GM12878 (cell line): ENCODE data around the gene NECAB2.

ENCODE experiments used
- ATF2 ChIP-seq: IDR thresholded peaks from 2 replicates; pipeline ENCODE4 v1.6.1; 2012; ENCODE audit warnings: low read length, inconsistent platforms
- CEBPB ChIP-seq, 2 experiments: fragments of 150-350 bp in 1 of 2; IDR thresholded peaks; 2 replicates each; pipeline ENCODE4 v1.6.1; 2012 to 2014; ENCODE audit warnings: low read depth in 2 of 2, low read length in 2 of 2, borderline replicate concordance in 1 of 2, inconsistent platforms in 1 of 2
- CTCF ChIP-seq, 3 experiments: IDR thresholded peaks in 2 of 3; conservative IDR thresholded peaks in 1 of 3; 2 replicates each; pipeline ENCODE4 v1.5.1; 2011; ENCODE audit warnings: low read depth in 3 of 3, low read length in 3 of 3, mild to moderate bottlenecking in 3 of 3, control low read depth in 2 of 3, moderate library complexity in 2 of 3, inconsistent platforms in 1 of 3, mixed read lengths in 1 of 3; ENCODE audit not compliant: control insufficient read depth in 2 of 3, insufficient read depth in 1 of 3; ENCODE audit errors: extremely low read depth in 1 of 3
- JUND ChIP-seq: IDR thresholded peaks from 2 replicates; pipeline ENCODE4 v1.6.1; 2012; ENCODE audit warnings: low read depth, mild to moderate bottlenecking, low read length, improper control_type of control experiment, moderate library complexity
- MAX ChIP-seq: IDR thresholded peaks from 2 replicates; pipeline ENCODE4 v1.6.1; 2012; ENCODE audit warnings: low read depth, low read length, improper control_type of control experiment
- NRF1 ChIP-seq: conservative IDR thresholded peaks from 2 replicates; pipeline ENCODE4 v1.6.1; 2011; ENCODE audit warnings: mild to moderate bottlenecking, low read depth, low read length, improper control_type of control experiment
- POLR2AphosphoS5 ChIP-seq: IDR thresholded peaks from 2 replicates; pipeline ENCODE4 v1.6.1; 2011; ENCODE audit warnings: mild to moderate bottlenecking, low read length, inconsistent platforms
- RFX5 ChIP-seq: IDR thresholded peaks from 2 replicates; pipeline ENCODE4 v1.6.1; 2011; ENCODE audit warnings: low read depth, low read length, improper control_type of control experiment
- SREBF2 ChIP-seq: IDR thresholded peaks from 2 replicates; pipeline ENCODE4 v1.6.1; 2012; ENCODE audit warnings: mild to moderate bottlenecking, low read length
- TF ChIP-seq, protein P1 (sequence below): IDR thresholded peaks from 2 replicates; pipeline ENCODE4 v1.6.1; 2011; ENCODE audit warnings: low read depth, low read length, improper control_type of control experiment, borderline replicate concordance

DNA sequence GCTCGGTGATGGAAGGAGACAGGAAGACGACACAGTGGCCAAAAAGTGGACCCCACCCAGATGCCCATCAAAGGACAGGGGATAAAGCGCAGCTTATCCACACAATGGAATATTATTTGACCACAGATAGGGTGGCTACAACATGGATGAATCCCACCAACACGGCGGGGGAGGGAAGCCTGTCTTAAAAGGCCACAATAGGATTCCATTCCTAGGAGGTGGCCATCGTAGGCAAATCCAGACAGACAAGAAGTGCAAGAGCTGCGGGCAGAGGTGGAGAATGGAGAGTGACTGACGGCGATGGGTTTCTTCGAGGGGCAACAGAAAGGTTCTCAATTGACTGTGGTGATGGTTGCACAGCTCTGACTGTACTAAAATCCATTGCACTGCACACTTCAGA lies 58.6 kb downstream of the NECAB2 start:
- TF ChIP-seq NRF1: no peak
- TF ChIP-seq RFX5: no peak
- TF ChIP-seq CEBPB (IDR thresholded peaks at IDR 0.05; ENCODE audit: borderline replicate concordance in 1 of 2, low read depth in 2 of 2, low read length in 2 of 2): no peak
- no peak for TF ChIP-seq JUND
- no peak for TF ChIP-seq CTCF (IDR thresholded peaks at IDR 0.05 in 2 of 3, conservative IDR thresholded peaks at IDR 0.05 in 1 of 3; ENCODE audit: control insufficient read depth in 2 of 3, extremely low read depth in 1 of 3, insufficient read depth in 1 of 3, low read depth in 3 of 3, low read length in 3 of 3)
- no peak for TF ChIP-seq MAX
- TF ChIP-seq, protein P1, sequence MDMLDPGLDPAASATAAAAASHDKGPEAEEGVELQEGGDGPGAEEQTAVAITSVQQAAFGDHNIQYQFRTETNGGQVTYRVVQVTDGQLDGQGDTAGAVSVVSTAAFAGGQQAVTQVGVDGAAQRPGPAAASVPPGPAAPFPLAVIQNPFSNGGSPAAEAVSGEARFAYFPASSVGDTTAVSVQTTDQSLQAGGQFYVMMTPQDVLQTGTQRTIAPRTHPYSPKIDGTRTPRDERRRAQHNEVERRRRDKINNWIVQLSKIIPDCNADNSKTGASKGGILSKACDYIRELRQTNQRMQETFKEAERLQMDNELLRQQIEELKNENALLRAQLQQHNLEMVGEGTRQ: no peak
- no peak for TF ChIP-seq POLR2AphosphoS5
- TF ChIP-seq SREBF2: no peak
- TF ChIP-seq ATF2: no peak
